Measurements from ENCODE around the gene CCNB3. TPM values are rescaled to one million over a fixed set of nuclear protein-coding genes. Genes with fewer than 3 reads are reported as not detected.

The CCNB3 gene
- total RNA-seq, 2 donors from 2014 or later = 0.47 to 0.68 TPM

DNA sequence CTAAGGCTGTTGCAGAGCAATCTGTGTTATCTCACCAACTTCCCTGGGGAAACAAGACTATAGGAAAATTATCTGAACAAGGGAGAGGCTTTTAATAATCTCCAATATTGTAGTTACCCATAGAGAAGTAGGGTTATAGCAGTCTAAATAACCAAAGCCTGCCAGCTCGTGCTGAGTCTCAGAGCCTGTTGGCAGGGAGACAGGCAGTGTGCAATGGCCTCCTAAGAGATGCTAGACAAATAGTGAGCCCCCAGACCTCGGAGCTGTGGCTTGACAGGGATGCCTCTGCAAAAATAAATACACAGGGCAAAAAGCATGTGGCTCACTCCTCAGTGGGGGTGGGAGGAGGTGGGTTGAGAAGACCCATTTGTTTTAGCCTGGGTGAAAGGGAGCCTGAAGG, 189.3 kb downstream of the CCNB3 start:
- Mint-ChIP-seq H3K36me3 (ENCODE audit: low read depth) (no peaks in the 10 kb centered on the region), H3K4me3 (no peak overlapping the region), H3K27me3 (peaks cover 16% of the 10 kb centered on the region), H3K4me1 (no peaks in the 10 kb centered on the region), H3K27ac (no peak overlapping the region)
- ATAC-seq (no peak), DNase-seq (no peak)
- H3K9me3 ChIP-seq (ENCODE audit: control insufficient read depth, low read length, poor library complexity, severe bottlenecking) = no peaks in the 10 kb centered on the region

Other genes starting within 250 kb of the CCNB3 start
- not detected for gene AKAP4, start 3.8 kb upstream of the CCNB3 start, total RNA-seq